GM23248 (cell line): Measurements from ENCODE around the gene SNTG2.

Source experiments
- EZH2 ChIP-seq: fragments of 200-600 bp; sonication (generic); IDR thresholded peaks from 2 replicates; pipeline ENCODE4 v1.6.1; 2018; ENCODE audit warnings: antibody characterized with exemption, mild to moderate bottlenecking; ENCODE audit not compliant: insufficient read depth, poor library complexity, severe bottlenecking
- EZH2phosphoT487 ChIP-seq: fragments of 200-600 bp; sonication (generic); IDR thresholded peaks from 2 replicates; pipeline ENCODE4 v1.6.1; 2018; ENCODE audit warnings: antibody characterized with exemption, moderate library complexity, mild to moderate bottlenecking, low read depth; ENCODE audit not compliant: insufficient read depth

DNA sequence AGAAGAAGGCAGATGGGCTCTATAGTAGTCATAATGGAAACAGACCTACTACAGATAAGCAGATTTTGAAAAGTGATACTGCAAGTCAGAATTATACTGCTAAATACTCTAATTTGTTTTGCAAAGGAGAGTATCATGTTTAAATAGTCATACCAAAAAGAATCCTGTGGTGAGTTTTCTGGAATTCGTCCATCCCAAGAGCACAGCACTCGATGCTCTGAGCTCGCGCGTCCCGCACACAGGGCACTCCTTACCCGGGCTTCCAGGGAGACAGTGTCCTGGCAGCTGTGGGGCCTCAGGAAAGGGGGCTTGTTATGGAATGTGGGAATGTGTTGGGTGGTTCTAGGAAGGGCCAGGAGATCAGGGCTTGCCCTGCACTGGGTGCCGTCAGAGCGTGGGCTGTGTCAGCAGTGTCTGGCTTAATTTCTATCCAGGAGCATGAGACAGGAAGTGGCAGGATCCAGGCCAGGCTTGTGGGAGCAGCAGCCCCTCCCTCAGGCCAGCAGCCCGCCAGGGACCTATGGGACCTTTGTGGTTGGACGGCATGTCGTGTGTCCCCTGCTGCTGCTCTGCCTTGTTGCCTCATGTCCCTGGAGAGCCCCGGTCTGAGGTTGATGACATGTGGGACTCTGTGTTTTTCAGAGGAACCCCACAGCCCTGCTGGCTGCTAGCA lies 269.4 kb downstream of the SNTG2 start:
- TF ChIP-seq EZH2 (no peak), EZH2phosphoT487 (no peak)
